CD4-positive, alpha-beta T cell (primary cell): ENCODE data around the gene LRP8. TPM values are rescaled to one million over a fixed set of nuclear protein-coding genes. Genes with fewer than 3 reads are reported as not detected.

Source experiments
- ATAC-seq: fragments of 200-7000 bp; cut with Tn5 transposase; one replicate; pipeline ENCODE4 v1.10.0; 2022; ENCODE audit warnings: mild to moderate bottlenecking; ENCODE audit not compliant: poor library complexity
- CTCF ChIA-PET: fragments of 350-600 bp; sonication (Branson Sonifier 250); formaldehyde crosslinking; loops from one replicate; lab custom pipeline; 2021; ENCODE audit warnings: antibody characterized with exemption, inconsistent platforms; lab: Charles Lee
- POLR2A ChIA-PET: fragments of 350-600 bp; sonication (Branson Sonifier 250); formaldehyde crosslinking; loops from one replicate; lab custom pipeline; 2021; ENCODE audit warnings: antibody characterized with exemption, inconsistent platforms; lab: Charles Lee
- DNase-seq, 14 experiments: peaks; one replicate each; pipeline ENCODE4 v3.0.0-alpha.2; 2013 to 2020; ENCODE audit warnings: mixed read lengths in 2 of 14
- H3K27ac ChIP-seq, 2 donors: one replicate each; pipeline versions ENCODE4 v1.5.1 to v1.7.0; 2013; ENCODE audit warnings: low read length in 2 of 2, low read depth in 1 of 2, mild to moderate bottlenecking in 1 of 2
- H3K27me3 ChIP-seq, 2 experiments: 1 replicate in 1 of 2; 2 replicates in 1 of 2; pipeline versions ENCODE4 v1.6.1 to v1.7.0; 2013; ENCODE audit warnings: low read length in 2 of 2, control low read depth in 1 of 2, mild to moderate bottlenecking in 1 of 2, moderate library complexity in 1 of 2; ENCODE audit not compliant: insufficient read depth in 2 of 2, control insufficient read depth in 1 of 2
- H3K36me3 ChIP-seq: one replicate; pipeline ENCODE4 v1.6.1; 2013; ENCODE audit warnings: low read length, control low read depth; ENCODE audit not compliant: insufficient read depth
- H3K4me1 ChIP-seq: one replicate; pipeline ENCODE4 v1.6.1; 2013; ENCODE audit warnings: low read length, control low read depth; ENCODE audit not compliant: insufficient read depth
- H3K4me3 ChIP-seq: one replicate; pipeline ENCODE4 v1.5.1; 2013; ENCODE audit warnings: mild to moderate bottlenecking, low read length, moderate library complexity
- H3K9me3 ChIP-seq, 2 experiments: 1 replicate in 1 of 2; 2 replicates in 1 of 2; pipeline versions ENCODE4 v1.6.1 to v1.7.0; 2013; ENCODE audit warnings: low read length in 2 of 2, mild to moderate bottlenecking in 2 of 2, control low read depth in 1 of 2, moderate library complexity in 1 of 2; ENCODE audit not compliant: control insufficient read depth in 1 of 2, insufficient read depth in 1 of 2
- H3K27ac Mint-ChIP-seq: one replicate; pipeline ENCODE4 v1.8.0; 2020; ENCODE audit warnings: mixed read lengths
- H3K27me3 Mint-ChIP-seq: one replicate; pipeline ENCODE4 v1.8.0; 2021; ENCODE audit warnings: mixed read lengths
- H3K36me3 Mint-ChIP-seq: one replicate; pipeline ENCODE4 v1.8.0; 2021; ENCODE audit warnings: low read depth, mixed read lengths
- H3K4me1 Mint-ChIP-seq: one replicate; pipeline ENCODE4 v1.8.0; 2021; ENCODE audit warnings: low read depth, mixed read lengths
- H3K4me3 Mint-ChIP-seq: one replicate; pipeline ENCODE4 v1.8.0; 2020; ENCODE audit warnings: mild to moderate bottlenecking, mixed read lengths
- H3K9me3 Mint-ChIP-seq: one replicate; pipeline ENCODE4 v1.8.0; 2020; ENCODE audit warnings: mixed read lengths
- intact Hi-C, 2 experiments: fragments of 100-400 bp; cut with DNase I in 1 of 2; cut with micrococcal nuclease in 1 of 2; formaldehyde crosslinking; loops; one replicate each; pipeline versions ENCODE4 v1.15.1 to v1.9.0; 2023 to 2025; cut with DNase I, micrococcal nuclease
- total RNA-seq, 174 experiments: library from RNA in 2 of 174; stranded (reverse) in 2 of 174; gene quantifications; one replicate each; pipeline ENCODE4 v1.2.3 and lab custom pipeline; 2021 to 2026
- TF ChIP-seq, protein P1 (sequence below): fragments of 200-600 bp; IDR thresholded peaks from one replicate; pipeline ENCODE4 v1.8.0; 2022; ENCODE audit warnings: antibody characterized with exemption, mild to moderate bottlenecking

Gene LRP8
- total RNA-seq, 2 experiments from 2014 or later = 8.1 to 11.5 TPM

DNA sequence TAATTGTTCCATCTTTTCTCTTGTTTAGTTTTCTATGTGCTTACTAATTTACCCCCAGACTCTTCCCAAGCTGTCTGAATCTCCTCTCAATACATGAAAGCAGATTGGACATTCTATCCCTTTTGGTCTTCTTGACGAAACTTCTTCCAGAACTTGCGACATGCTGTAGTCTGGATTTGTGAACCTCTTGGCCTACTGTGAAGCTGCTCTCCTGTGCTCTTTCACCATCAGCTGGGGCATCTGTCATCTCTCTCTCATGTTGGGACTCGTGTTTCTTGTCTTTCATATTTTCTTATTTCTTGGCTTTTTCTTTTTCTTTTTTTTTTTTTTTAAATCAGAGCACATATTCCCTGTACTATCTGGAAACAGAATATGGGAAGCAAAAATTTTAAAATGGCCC is 124.4 kb downstream of the LRP8 start:
- Histone ChIP-seq H3K27me3 (no peaks in the 10 kb centered on the region), H3K27ac (no peak overlapping the region), H3K9me3 (peaks cover 6 to 12% of the 10 kb centered on the region in 2 experiments), H3K4me1 (peaks cover under 1% of the 10 kb centered on the region), H3K4me3 (no peak overlapping the region), H3K36me3 (peaks cover 74% of the 10 kb centered on the region)
- Mint-ChIP-seq H3K27ac (peak overlapping the region; percentile 50), H3K36me3 (peaks cover 82% of the 10 kb centered on the region), H3K9me3 (peaks cover 6% of the 10 kb centered on the region), H3K27me3 (no peaks in the 10 kb centered on the region), H3K4me1 (peaks cover 24% of the 10 kb centered on the region), H3K4me3 (no peak overlapping the region)
- intact Hi-C loops = no loop called here
- ChIA-PET POLR2A (no interaction called here), CTCF (no interaction called here)
- TF ChIP-seq, protein P1, sequence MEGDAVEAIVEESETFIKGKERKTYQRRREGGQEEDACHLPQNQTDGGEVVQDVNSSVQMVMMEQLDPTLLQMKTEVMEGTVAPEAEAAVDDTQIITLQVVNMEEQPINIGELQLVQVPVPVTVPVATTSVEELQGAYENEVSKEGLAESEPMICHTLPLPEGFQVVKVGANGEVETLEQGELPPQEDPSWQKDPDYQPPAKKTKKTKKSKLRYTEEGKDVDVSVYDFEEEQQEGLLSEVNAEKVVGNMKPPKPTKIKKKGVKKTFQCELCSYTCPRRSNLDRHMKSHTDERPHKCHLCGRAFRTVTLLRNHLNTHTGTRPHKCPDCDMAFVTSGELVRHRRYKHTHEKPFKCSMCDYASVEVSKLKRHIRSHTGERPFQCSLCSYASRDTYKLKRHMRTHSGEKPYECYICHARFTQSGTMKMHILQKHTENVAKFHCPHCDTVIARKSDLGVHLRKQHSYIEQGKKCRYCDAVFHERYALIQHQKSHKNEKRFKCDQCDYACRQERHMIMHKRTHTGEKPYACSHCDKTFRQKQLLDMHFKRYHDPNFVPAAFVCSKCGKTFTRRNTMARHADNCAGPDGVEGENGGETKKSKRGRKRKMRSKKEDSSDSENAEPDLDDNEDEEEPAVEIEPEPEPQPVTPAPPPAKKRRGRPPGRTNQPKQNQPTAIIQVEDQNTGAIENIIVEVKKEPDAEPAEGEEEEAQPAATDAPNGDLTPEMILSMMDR = no peak
- ATAC-seq = no peak
- DNase-seq = no peak

DNA sequence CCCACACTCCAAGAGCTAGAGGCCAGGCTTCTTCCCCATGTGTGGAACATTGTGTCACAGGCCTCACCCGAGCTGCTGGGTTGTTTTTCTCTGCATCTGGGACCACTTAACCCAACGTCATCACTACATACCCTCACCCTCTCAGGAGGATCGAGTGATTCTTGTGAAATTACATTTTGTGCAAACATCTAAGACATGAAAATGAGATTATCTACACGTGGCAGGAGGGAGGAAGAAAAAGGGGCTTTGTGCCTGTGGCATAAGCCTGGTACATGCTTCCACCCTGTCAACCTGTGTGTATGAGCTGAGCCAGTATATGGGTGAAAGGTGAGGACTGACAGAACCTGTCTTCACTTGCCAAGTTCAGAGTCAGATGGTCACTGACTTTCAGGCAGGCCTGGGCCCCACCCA is 129.6 kb downstream of the LRP8 start:
- TF ChIP-seq, protein P1 = no peak
- CTCF ChIA-PET = interaction anchor here (0.6 to 1.2 kb wide), 2 partner anchors 22 to 761 kb away, joined by 3 read pairs; partner anchors contain the start of gene CZIB
- H3K4me3 ChIP-seq = no peak overlapping the region
- H3K27ac ChIP-seq = peak overlapping the region; percentile 3 to 97
- peak overlapping the region; percentile 93 for H3K27ac Mint-ChIP-seq
- no peaks in the 10 kb centered on the region for H3K27me3 Mint-ChIP-seq
- peaks cover 25% of the 10 kb centered on the region for H3K4me1 ChIP-seq
- DNase-seq (no peak), ATAC-seq (no peak)
- H3K4me3 Mint-ChIP-seq = peak overlapping the region; percentile 93
- intact Hi-C loops = loop anchor here in 1 of 2 experiments (10.0 kb wide), 2 partner anchors 183 to 1143 kb away; partner anchors contain the start of genes BTF3L4 and TXNDC12
- H3K9me3 Mint-ChIP-seq = no peaks in the 10 kb centered on the region
- POLR2A ChIA-PET = interaction anchor here (1.5 kb wide), 1 partner anchor 21 kb away, joined by 5 read pairs; no protein-coding TSS in a partner anchor
- H3K27me3 ChIP-seq = no peaks in the 10 kb centered on the region
- peaks cover 26% of the 10 kb centered on the region for H3K36me3 ChIP-seq
- peaks cover 49% of the 10 kb centered on the region for H3K36me3 Mint-ChIP-seq
- peaks cover 36% of the 10 kb centered on the region for H3K4me1 Mint-ChIP-seq
- H3K9me3 ChIP-seq = no peaks in the 10 kb centered on the region

DNA sequence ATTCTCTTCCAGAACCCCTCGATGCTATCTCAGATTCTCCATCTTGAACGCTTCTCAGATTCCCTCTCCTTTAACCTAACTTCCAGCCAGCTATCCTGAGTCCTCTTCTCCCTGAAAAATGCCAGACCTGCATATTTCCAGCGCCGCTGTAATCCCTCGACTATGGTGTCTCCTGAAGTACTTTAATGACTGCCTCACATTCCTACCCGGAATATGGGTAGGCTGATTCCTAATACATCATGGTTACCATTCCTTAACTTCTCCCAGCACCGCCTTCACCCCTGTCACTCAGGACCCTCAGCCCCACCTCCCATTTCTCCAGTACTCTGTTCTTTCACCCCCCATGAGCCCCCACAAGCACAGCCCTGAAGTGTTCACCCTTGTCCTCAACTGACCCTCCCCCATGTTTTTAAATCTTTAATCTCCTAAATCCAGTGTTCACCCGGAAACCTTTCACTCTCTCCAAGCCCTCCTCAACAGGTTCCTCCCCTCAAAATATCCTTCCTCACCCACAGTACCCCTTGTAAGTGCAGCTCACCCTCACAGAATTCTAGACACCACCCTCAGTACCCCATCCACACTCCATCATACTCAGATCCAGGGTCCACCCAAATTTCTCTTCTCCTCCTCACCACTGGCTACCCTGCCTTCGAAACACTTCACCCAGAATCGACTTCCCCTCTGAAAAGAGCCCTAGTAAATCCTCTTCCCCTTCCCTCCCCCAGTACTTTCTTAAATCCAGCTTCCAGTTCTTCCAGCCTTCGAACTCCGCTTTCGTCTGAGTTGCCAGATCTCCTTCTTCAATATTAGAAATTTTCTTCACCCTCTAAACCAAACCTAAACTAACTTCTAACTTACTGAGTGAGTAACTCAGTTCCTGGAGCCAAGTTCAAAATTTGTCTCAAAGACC is 130.3 kb downstream of the LRP8 start:
- Mint-ChIP-seq H3K4me3 (peak overlapping the region; percentile 93), H3K9me3 (no peaks in the 10 kb centered on the region), H3K27ac (peak overlapping the region; percentile 93), H3K4me1 (peaks cover 31% of the 10 kb centered on the region), H3K36me3 (peaks cover 42% of the 10 kb centered on the region), H3K27me3 (no peaks in the 10 kb centered on the region)
- ChIA-PET CTCF (interaction anchor here (0.6 to 1.2 kb wide), 2 partner anchors 22 to 762 kb away, joined by 3 read pairs; partner anchors contain the start of gene CZIB), POLR2A (interaction anchor here (2.6 kb wide), 1 partner anchor 23 kb away, joined by 13 read pairs; the partner anchor contains the start of gene CZIB)
- no peak for ATAC-seq
- intact Hi-C loops = loop anchor here (1.0 to 10.0 kb wide), 5 partner anchors 22 to 1143 kb away; partner anchors contain the start of genes BTF3L4 (in 1 of the 2), MAGOH (in 1 of the 2) and TXNDC12 (in 1 of the 2)
- DNase-seq = no peak
- TF ChIP-seq, protein P1 = no peak
- Histone ChIP-seq H3K27ac (peak overlapping the region; percentile 93 to 97), H3K4me3 (peak overlapping the region; percentile 92), H3K4me1 (peaks cover 25% of the 10 kb centered on the region), H3K9me3 (no peaks in the 10 kb centered on the region), H3K27me3 (no peaks in the 10 kb centered on the region), H3K36me3 (peaks cover 19% of the 10 kb centered on the region)
